Uterus (tissue), 4 donors: ENCODE measurements around the gene UCP2. TPM values are rescaled to one million over a fixed set of nuclear protein-coding genes. Genes with fewer than 3 reads are reported as not detected.
"Not testable (repeated sequence)": the region's sequence is repeated elsewhere in the genome, so short reads cannot be mapped to it uniquely, and the experiment has no call there.

Source experiments
- DNase-seq, 2 donors: peaks; one replicate each; pipeline ENCODE4 v3.0.0-alpha.2; 2019 to 2020
- H3K27ac ChIP-seq, 2 donors: fragments of 200-600 bp; sonication (generic); 1 replicate in 1 of 2; 2 replicates in 1 of 2; pipeline ENCODE4 v1.5.1; 2016 to 2018
- H3K27me3 ChIP-seq, 2 donors: fragments of 200-600 bp; sonication (generic); one replicate each; pipeline ENCODE4 v1.5.1; 2018 to 2019; ENCODE audit warnings: control low read depth in 1 of 2
- H3K36me3 ChIP-seq, 2 donors: fragments of 200-600 bp; sonication (generic); one replicate each; pipeline ENCODE4 v1.5.1; 2019; ENCODE audit warnings: control low read depth in 1 of 2
- H3K4me1 ChIP-seq, 2 donors: fragments of 200-600 bp; sonication (generic); one replicate each; pipeline ENCODE4 v1.5.1; 2018 to 2019; ENCODE audit warnings: control low read depth in 1 of 2
- H3K4me3 ChIP-seq, 2 donors: fragments of 200-600 bp; sonication (generic); 1 replicate in 1 of 2; 2 replicates in 1 of 2; pipeline ENCODE4 v1.5.1; 2018 to 2019; ENCODE audit warnings: mild to moderate bottlenecking in 1 of 2
- H3K9me3 ChIP-seq, 2 donors: fragments of 200-600 bp; sonication (generic); one replicate each; pipeline ENCODE4 v1.5.1; 2019; ENCODE audit warnings: control low read depth in 1 of 2
- POLR2A ChIP-seq, 2 donors: fragments of 450-650 bp; IDR thresholded peaks; one replicate each; pipeline ENCODE4 v1.6.1; 2016; ENCODE audit warnings: antibody characterized with exemption in 2 of 2, mild to moderate bottlenecking in 1 of 2, moderate library complexity in 1 of 2
- intact Hi-C: fragments of 100-400 bp; cut with DNase I; formaldehyde crosslinking; loops from one replicate; pipeline ENCODE4 v1.15.1; 2023; ENCODE audit warnings: low total_unique reads
- total RNA-seq, 4 donors: library from RNA; depleted of rRNA in 3 of 4; stranded (reverse); fragments of >200 nt in 3 of 4; gene quantifications; one replicate each; pipeline versions ENCODE4 v1.1.0 to v1.2.4, GENCODE V29; 2014 to 2023
- TF ChIP-seq, protein P1 (sequence below), 4 experiments: fragments of 200-600 bp in 2 of 4; fragments of 450-650 bp in 2 of 4; sonication (generic) in 2 of 4; IDR thresholded peaks; one replicate each; pipeline ENCODE4 v1.5.1; 2016 to 2019; ENCODE audit warnings: antibody characterized with exemption in 4 of 4, mild to moderate bottlenecking in 2 of 4, moderate library complexity in 1 of 4
- donor health status: DM: yes; HTN: yes; CAD: no.

Gene UCP2
- total RNA-seq, 4 donors from 2014 or later: 10.8 to 64.7 (median 33.7) TPM; not detected in 1

DNA sequence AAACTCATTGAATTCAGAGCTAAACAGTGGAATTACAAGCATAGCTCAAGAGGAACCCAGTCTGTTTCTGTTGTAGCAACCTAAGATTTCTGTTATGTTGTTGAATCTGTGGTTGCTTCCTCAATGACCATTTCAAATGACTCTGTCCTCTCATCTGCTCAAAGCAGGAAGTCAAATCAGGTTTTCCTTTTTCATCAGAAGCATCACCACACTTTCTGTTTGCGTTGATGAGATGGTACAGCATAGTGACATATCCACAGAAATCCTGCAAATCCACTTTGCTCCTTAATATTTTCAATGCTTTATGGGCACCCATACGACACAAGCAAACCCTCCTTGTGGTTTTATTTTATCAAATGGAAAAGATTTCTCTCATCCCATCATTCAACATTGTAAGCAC is 12.6 kb upstream of the UCP2 start:
- Histone ChIP-seq H3K4me1 (no peaks in the 10 kb centered on the region), H3K27ac (no peak overlapping the region), H3K27me3 (no peaks in the 10 kb centered on the region), H3K36me3 (no peaks in the 10 kb centered on the region), H3K9me3 (no peaks in the 10 kb centered on the region), H3K4me3 (no peak overlapping the region)
- intact Hi-C loops: no loop called here
- DNase-seq: no peak
- TF ChIP-seq, protein P1, sequence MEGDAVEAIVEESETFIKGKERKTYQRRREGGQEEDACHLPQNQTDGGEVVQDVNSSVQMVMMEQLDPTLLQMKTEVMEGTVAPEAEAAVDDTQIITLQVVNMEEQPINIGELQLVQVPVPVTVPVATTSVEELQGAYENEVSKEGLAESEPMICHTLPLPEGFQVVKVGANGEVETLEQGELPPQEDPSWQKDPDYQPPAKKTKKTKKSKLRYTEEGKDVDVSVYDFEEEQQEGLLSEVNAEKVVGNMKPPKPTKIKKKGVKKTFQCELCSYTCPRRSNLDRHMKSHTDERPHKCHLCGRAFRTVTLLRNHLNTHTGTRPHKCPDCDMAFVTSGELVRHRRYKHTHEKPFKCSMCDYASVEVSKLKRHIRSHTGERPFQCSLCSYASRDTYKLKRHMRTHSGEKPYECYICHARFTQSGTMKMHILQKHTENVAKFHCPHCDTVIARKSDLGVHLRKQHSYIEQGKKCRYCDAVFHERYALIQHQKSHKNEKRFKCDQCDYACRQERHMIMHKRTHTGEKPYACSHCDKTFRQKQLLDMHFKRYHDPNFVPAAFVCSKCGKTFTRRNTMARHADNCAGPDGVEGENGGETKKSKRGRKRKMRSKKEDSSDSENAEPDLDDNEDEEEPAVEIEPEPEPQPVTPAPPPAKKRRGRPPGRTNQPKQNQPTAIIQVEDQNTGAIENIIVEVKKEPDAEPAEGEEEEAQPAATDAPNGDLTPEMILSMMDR (IDR thresholded peaks at IDR 0.05): no peak
- TF ChIP-seq POLR2A (IDR thresholded peaks at IDR 0.05): no peak

DNA sequence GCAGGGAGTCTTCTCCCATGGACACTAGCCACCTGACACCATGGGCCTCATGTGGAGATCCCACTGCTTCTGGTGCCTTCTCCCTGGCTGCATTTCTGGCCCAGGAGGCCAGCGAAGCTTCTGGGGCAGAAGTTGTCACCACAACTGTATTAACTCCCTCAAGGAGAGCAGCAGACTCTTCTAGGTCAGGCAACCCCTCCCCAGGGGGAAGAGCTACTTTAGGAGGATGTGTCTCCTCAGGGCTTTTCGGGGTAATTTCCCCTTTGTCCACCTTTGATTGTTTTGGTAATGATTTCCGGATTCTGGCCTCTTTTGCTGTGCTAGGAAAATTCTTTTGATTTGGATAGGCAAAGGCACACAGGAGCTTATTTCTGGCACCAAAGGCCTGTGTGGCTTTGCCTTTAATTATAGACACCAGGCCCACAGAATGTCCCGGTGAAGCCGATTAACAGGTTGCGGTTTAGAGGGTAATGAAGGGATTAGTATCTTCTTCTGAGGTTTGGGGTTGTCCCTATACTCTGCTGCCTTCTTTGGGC is 8.9 kb upstream of the UCP2 start:
- no peak for DNase-seq

DNA sequence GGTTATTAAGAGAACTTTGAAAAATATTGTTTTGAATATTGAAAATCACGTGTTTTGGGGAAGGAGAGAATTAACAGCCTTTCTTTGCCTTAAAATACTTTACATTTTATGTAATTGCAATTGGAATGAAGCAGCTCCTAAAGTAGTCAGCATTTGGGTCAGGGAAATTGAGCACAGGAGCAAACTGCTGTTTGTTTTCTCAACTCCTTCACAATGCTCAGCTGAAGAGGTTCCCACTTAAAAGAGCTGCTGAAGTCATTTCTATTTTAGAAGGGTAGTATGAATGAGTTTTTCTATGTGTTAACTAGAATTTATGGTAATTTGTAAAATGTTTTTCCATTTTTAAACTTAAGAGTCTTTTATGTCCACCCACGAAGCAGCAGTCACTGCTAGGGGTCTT is 8.1 kb upstream of the UCP2 start:
- Histone ChIP-seq H3K4me3 (no peak overlapping the region), H3K27ac (no peak overlapping the region), H3K27me3 (no peaks in the 10 kb centered on the region), H3K9me3 (no peaks in the 10 kb centered on the region), H3K4me1 (no peaks in the 10 kb centered on the region), H3K36me3 (no peaks in the 10 kb centered on the region)
- TF ChIP-seq POLR2A (IDR thresholded peaks at IDR 0.05): no peak
- TF ChIP-seq, protein P1 (IDR thresholded peaks at IDR 0.05): no peak
- intact Hi-C loops: no loop called here
- no peak for DNase-seq

More for the DNA sequence above, 8.9 kb upstream of the UCP2 start:
- no peaks in the 10 kb centered on the region for H3K27me3 ChIP-seq
- no peaks in the 10 kb centered on the region for H3K4me1 ChIP-seq
- no peaks in the 10 kb centered on the region for H3K9me3 ChIP-seq
- H3K27ac ChIP-seq: no peak overlapping the region
- no peaks in the 10 kb centered on the region for H3K36me3 ChIP-seq
- TF ChIP-seq, protein P1 (IDR thresholded peaks at IDR 0.05): no peak
- no peak for TF ChIP-seq POLR2A (IDR thresholded peaks at IDR 0.05)
- H3K4me3 ChIP-seq: no peak overlapping the region
- intact Hi-C loops: no loop called here

DNA sequence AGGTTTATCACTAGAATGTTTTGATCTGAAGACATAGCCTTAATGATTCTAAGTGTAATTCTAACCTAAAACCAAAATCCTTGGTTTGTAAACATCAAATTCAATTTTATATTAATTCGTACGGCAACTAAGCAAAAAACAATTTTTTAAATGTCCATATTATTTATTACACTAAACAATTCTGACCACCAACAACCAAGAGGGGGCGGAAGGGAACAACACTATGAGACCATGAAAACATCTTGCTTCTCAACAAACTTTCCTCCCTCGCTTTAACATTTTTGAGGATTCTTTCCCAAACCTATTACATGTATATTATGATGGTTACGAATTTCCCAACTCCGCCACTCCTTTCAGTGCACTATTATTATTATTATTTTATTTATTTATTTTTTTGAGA is 6.5 kb upstream of the UCP2 start:
- no peaks in the 10 kb centered on the region for H3K4me1 ChIP-seq
- TF ChIP-seq POLR2A (IDR thresholded peaks at IDR 0.05): no peak
- TF ChIP-seq, protein P1 (IDR thresholded peaks at IDR 0.05): no peak
- DNase-seq: no peak
- H3K4me3 ChIP-seq: no peak overlapping the region
- H3K27me3 ChIP-seq: no peaks in the 10 kb centered on the region
- H3K27ac ChIP-seq: no peak overlapping the region
- no peaks in the 10 kb centered on the region for H3K9me3 ChIP-seq
- no peaks in the 10 kb centered on the region for H3K36me3 ChIP-seq
- intact Hi-C loops: no loop called here

DNA sequence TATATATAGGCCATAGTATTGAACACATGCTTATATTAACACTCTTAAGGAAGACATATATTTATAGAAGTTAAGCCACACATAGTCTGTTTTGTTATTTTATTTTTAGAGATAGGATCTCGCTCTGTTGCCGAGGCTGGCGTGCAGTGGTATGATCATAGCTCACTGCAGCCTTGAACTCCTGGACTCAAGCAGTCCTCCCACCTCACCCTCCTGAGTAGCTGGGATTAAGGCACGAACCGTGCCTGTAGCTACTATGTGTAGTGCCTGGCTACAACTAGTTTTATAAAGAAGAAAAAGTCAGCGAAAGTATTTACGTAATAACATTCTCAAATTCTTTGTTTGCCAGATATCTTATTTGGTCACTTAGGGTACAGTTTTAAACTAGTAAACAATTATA is 5.6 kb upstream of the UCP2 start:
- H3K27me3 ChIP-seq: no peaks in the 10 kb centered on the region
- H3K9me3 ChIP-seq: no peaks in the 10 kb centered on the region
- H3K4me1 ChIP-seq: no peaks in the 10 kb centered on the region
- intact Hi-C loops: no loop called here
- no peak overlapping the region for H3K27ac ChIP-seq
- no peaks in the 10 kb centered on the region for H3K36me3 ChIP-seq
- H3K4me3 ChIP-seq: no peak overlapping the region
- TF ChIP-seq POLR2A (IDR thresholded peaks at IDR 0.05): no peak
- TF ChIP-seq, protein P1 (IDR thresholded peaks at IDR 0.05): no peak
- DNase-seq: no peak

DNA sequence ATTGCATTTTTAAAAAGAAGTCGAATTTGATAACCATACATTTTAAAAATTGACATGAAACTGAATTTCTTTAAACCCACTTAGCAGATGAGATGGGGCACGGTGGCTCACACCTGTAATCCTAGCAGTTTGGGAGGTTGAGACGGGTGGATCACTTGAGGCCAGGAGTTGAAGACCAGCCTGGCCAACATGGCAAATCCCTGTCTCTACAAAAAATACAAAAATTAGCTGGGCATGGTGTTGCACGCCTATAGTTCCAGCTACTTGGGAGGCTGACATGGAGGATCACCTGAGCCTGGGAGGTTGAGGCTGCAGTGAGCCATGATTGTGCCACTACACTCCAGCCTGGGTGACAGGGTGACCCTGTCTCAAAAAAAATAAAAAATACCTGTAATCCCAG is 3.0 kb upstream of the UCP2 start:
- DNase-seq: not testable (repeated sequence)

More for the DNA sequence above, 3.0 kb upstream of the UCP2 start:
- H3K27ac ChIP-seq, H3K27me3 ChIP-seq, intact Hi-C loops, H3K36me3 ChIP-seq, H3K9me3 ChIP-seq, H3K4me1 ChIP-seq, H3K4me3 ChIP-seq: not testable (repeated sequence)
